ENCODE data around the gene AUTS2.

The AUTS2 gene

GRCh38 chr7:70668606-70669358, 1070.5 kb downstream of the AUTS2 start:
- no peak for DNase-seq
- no peak overlapping the region for H3K4me3 ChIP-seq (ENCODE audit: low read depth, low read length)
- no peaks in the 10 kb centered on the region for H3K36me3 ChIP-seq
- no peaks in the 10 kb centered on the region for H3K27me3 ChIP-seq (ENCODE audit: insufficient read depth, low read depth, severe bottlenecking)
- H3K9me3 ChIP-seq (ENCODE audit: severe bottlenecking) = no peaks in the 10 kb centered on the region
- H3K27ac ChIP-seq = no peak overlapping the region
- no peak for TF ChIP-seq CTCF (IDR thresholded peaks at IDR 0.05; ENCODE audit: low read depth, low read length)

- no peak for TF ChIP-seq CTCF (IDR thresholded peaks at IDR 0.05; ENCODE audit: low read depth, low read length)
- DNase-seq = no peak
- Histone ChIP-seq H3K27ac (no peak overlapping the region), H3K4me3 (ENCODE audit: low read depth, low read length) (no peak overlapping the region), H3K27me3 (ENCODE audit: insufficient read depth, low read depth, severe bottlenecking) (no peaks in the 10 kb centered on the region), H3K9me3 (ENCODE audit: severe bottlenecking) (no peaks in the 10 kb centered on the region), H3K36me3 (no peaks in the 10 kb centered on the region)
These were observed 1071.6 kb downstream of the AUTS2 start for GRCh38 chr7:70669854-70670253.

- no peaks in the 10 kb centered on the region for H3K36me3 ChIP-seq
- DNase-seq = no peak
- no peak for TF ChIP-seq CTCF (IDR thresholded peaks at IDR 0.05; ENCODE audit: low read depth, low read length)
- no peaks in the 10 kb centered on the region for H3K9me3 ChIP-seq (ENCODE audit: severe bottlenecking)
- no peak overlapping the region for H3K27ac ChIP-seq
- no peaks in the 10 kb centered on the region for H3K27me3 ChIP-seq (ENCODE audit: insufficient read depth, low read depth, severe bottlenecking)
- H3K4me3 ChIP-seq (ENCODE audit: low read depth, low read length) = no peak overlapping the region
These were observed 1072.0 kb downstream of the AUTS2 start for GRCh38 chr7:70670288-70670687.

- no peak for TF ChIP-seq CTCF (IDR thresholded peaks at IDR 0.05; ENCODE audit: low read depth, low read length)
- Histone ChIP-seq H3K27me3 (ENCODE audit: insufficient read depth, low read depth, severe bottlenecking) (no peaks in the 10 kb centered on the region), H3K9me3 (ENCODE audit: severe bottlenecking) (no peaks in the 10 kb centered on the region), H3K36me3 (no peaks in the 10 kb centered on the region), H3K27ac (no peak overlapping the region), H3K4me3 (ENCODE audit: low read depth, low read length) (no peak overlapping the region)
- DNase-seq = no peak
These were observed 1075.7 kb downstream of the AUTS2 start for GRCh38 chr7:70673778-70674570.

- Histone ChIP-seq H3K4me3 (ENCODE audit: low read depth, low read length) (no peak overlapping the region), H3K27me3 (ENCODE audit: insufficient read depth, low read depth, severe bottlenecking) (no peaks in the 10 kb centered on the region), H3K36me3 (no peaks in the 10 kb centered on the region), H3K27ac (no peak overlapping the region), H3K9me3 (ENCODE audit: severe bottlenecking) (no peaks in the 10 kb centered on the region)
- no peak for TF ChIP-seq CTCF (IDR thresholded peaks at IDR 0.05; ENCODE audit: low read depth, low read length)
- no peak for DNase-seq
These were observed 1076.3 kb downstream of the AUTS2 start for GRCh38 chr7:70674571-70675010.
